CD4-positive, alpha-beta T cell treated with Interleukin-4 for 1 hour (primary cell): Measurements from ENCODE around the gene PDCD2L.

Experiments used
- DNase-seq, 2 donors: peaks; one replicate each; pipeline ENCODE4 v3.0.0-alpha.2; 2020 to 2022

Gene PDCD2L

DNA sequence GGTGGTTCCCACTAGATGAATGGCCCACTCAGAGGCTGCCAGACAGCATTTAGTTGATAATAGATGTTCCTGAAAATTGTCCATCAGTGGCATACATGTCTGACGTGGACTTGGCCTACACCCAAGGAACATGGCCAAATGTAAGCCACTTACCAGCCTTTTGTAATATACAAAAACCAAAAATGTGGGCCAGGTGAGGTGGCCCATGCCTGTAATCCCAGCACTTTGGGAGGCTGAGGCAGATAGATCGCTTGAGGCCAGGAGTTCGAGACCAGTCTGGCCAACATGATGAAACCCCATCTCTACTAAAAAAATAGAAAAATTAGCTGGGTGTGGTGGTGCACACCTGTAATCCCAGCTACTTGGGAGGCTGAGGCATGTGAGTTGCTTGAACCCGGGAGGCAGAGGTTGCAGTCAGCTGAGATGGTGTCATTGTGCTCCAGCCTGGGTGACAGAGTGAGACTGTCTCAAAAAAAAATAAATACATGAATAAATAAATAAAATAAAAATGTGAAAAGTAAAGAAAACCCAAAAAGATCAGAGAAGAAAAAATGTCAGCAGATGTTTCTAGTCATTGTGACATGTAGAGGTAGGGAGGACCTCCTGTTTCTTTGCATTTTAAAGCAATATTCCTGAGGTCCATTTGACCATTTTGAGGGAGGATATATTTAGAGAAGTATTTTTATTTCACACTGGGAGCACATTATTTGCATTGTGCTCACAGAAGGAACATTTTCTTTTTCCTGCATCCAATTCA is 70.2 kb downstream of the PDCD2L start:
- DNase-seq: no peak

DNA sequence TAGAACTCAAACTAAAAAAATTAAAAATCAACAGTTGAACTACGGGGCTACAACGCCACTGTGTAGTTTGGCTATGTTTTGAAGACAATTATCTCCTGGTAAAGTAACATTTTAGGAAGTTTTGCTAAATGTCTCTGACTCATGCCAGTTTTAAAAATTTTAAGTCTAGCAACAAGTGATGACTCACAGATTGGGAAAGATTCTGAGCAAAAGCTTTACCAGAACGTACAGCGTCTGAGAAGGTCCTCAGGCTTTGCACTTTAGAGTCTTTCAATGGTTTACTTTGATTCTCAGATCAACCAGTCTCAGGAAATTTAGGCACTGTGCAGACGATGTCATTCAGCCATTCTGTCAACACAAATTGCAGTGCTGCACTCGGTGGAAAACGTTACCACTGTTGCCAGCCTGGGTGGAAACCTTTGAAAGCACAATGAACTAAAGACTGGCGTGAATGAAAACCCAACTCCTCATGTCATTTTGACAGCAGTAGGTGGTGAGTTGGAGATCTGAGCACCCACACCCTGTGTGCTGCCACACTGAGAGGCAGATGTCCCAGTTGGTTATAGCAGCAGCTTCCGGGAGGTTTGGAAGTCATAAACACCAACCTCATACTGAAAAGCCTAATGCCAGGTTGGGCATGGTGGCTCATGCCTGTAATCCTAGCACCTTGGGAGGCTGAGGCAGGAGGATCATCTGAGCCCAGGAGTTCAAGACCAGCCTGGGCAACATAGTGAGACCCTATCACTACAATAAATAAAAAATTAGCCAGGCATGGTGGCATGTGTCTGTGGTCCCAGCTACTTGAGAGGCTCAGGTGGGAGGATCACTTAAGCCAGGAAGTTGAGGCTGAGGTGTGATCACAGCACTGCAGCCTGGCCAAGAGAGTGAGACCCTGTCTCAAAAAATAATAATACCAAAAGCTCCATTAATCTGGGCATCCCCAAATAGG is 71.1 kb downstream of the PDCD2L start:
- DNase-seq: no peak
